PC-3 (cell line): ENCODE results near the gene GABARAP. TPM values are rescaled to one million over a fixed set of nuclear protein-coding genes. Genes with fewer than 3 reads are reported as not detected.
A peak's percentile ranks its signal among the peaks of the same experiment; 100 is the strongest.

ENCODE experiments used
- ATAC-seq: fragments of 200-7000 bp; cut with Tn5 transposase; 2 replicates; pipeline ENCODE4 v1.9.1; 2020; ENCODE audit warnings: mild to moderate bottlenecking, moderate library complexity
- BruUV-seq: library from RNA; stranded (reverse); fragments of 400-500 nt; replicated peaks from 2 replicates; lab custom pipeline; 2021; lab: Mats Ljungman, UMichigan
- CTCF ChIA-PET: fragments of 300-600 bp; sonication (Branson Sonifier 250); formaldehyde crosslinking; loops from one replicate; lab custom pipeline; 2022; ENCODE audit warnings: antibody characterized with exemption; lab: Charles Lee
- POLR2A ChIA-PET: fragments of 300-600 bp; sonication (Branson Sonifier 250); formaldehyde crosslinking; loops from one replicate; lab custom pipeline; 2022; ENCODE audit warnings: antibody characterized with exemption; ENCODE audit not compliant: unreplicated experiment; lab: Charles Lee
- DNase-seq: peaks from one replicate; pipeline ENCODE4 v3.0.0-alpha.2; 2015
- H2AFZ ChIP-seq: fragments of 300-600 bp; sonication (generic); 2 replicates; pipeline ENCODE4 v1.6.0; 2016; ENCODE audit warnings: antibody characterized with exemption, low read length
- H3F3A ChIP-seq: fragments of 300-600 bp; sonication (generic); one replicate; pipeline ENCODE4 v1.6.0; 2017; ENCODE audit warnings: antibody characterized with exemption, low read length, control low read depth, mild to moderate bottlenecking; ENCODE audit not compliant: unreplicated experiment
- H3K27ac ChIP-seq: fragments of 300-600 bp; sonication (generic); 2 replicates; pipeline ENCODE4 v1.5.1; 2016; ENCODE audit warnings: mild to moderate bottlenecking, low read length
- H3K27me3 ChIP-seq: fragments of 300-600 bp; sonication (generic); 2 replicates; pipeline ENCODE4 v1.6.1; 2016; ENCODE audit warnings: low read length, mixed read lengths
- H3K36me3 ChIP-seq: fragments of 300-600 bp; sonication (generic); 2 replicates; pipeline ENCODE4 v1.6.1; 2016; ENCODE audit warnings: low read depth, mixed run types, low read length, mixed read lengths
- H3K4me1 ChIP-seq: fragments of 300-600 bp; sonication (generic); 2 replicates; pipeline ENCODE4 v1.5.1; 2016; ENCODE audit warnings: low read length; ENCODE audit not compliant: insufficient read depth
- H3K4me2 ChIP-seq: fragments of 300-600 bp; sonication (generic); 2 replicates; pipeline ENCODE4 v1.6.0; 2016; ENCODE audit warnings: low read length
- H3K4me3 ChIP-seq: fragments of 300-600 bp; sonication (generic); 2 replicates; pipeline ENCODE4 v1.5.1; 2016; ENCODE audit warnings: mild to moderate bottlenecking, low read length, mixed read lengths
- H3K79me2 ChIP-seq: fragments of 300-600 bp; sonication (generic); 2 replicates; pipeline ENCODE4 v1.6.1; 2017; ENCODE audit warnings: low read length, mixed read lengths
- H3K9ac ChIP-seq: fragments of 300-600 bp; sonication (generic); 2 replicates; pipeline ENCODE4 v1.6.0; 2016; ENCODE audit warnings: mild to moderate bottlenecking, low read length
- H3K9me2 ChIP-seq: fragments of 300-600 bp; sonication (generic); replicated peaks from 2 replicates; pipeline ENCODE4 v1.6.1; 2016; ENCODE audit warnings: mixed run types, low read length, mixed read lengths
- H3K9me3 ChIP-seq: fragments of 300-600 bp; sonication (generic); 2 replicates; pipeline ENCODE4 v1.6.1; 2016; ENCODE audit warnings: low read length, mixed read lengths
- H4K20me1 ChIP-seq: fragments of 300-600 bp; sonication (generic); 2 replicates; pipeline ENCODE4 v1.6.1; 2016; ENCODE audit warnings: low read length, mixed read lengths
- EZH2 ChIP-seq: fragments of 300-600 bp; sonication (generic); IDR thresholded peaks from one replicate; pipeline ENCODE4 v1.6.1; 2017; ENCODE audit warnings: antibody characterized with exemption, mild to moderate bottlenecking, low read length; ENCODE audit not compliant: unreplicated experiment
- EZH2phosphoT487 ChIP-seq: fragments of 300-600 bp; sonication (generic); IDR thresholded peaks from 2 replicates; pipeline ENCODE4 v1.6.1; 2018; ENCODE audit warnings: mild to moderate bottlenecking, antibody characterized with exemption, low read length, borderline replicate concordance
- intact Hi-C: fragments of 100-400 bp; cut with micrococcal nuclease; formaldehyde crosslinking; loops from 2 replicates; pipeline ENCODE4 v1.9.0; 2023
- total RNA-seq: library from RNA; depleted of rRNA; stranded (reverse); fragments of >200 nt; gene quantifications from 2 replicates; pipeline ENCODE4 v1.2.3, GENCODE V29; 2014
- TF ChIP-seq, protein P1 (sequence below): fragments of 300-600 bp; sonication (generic); conservative IDR thresholded peaks from 2 replicates; pipeline ENCODE4 v1.5.1; 2017; ENCODE audit warnings: antibody characterized with exemption, low read depth, mild to moderate bottlenecking, low read length

Gene GABARAP
- total RNA-seq, 1 experiment from 2014 or later, result 103 TPM

GRCh38 chr17:7281953-7282751, 39.9 kb upstream of the GABARAP start:
- H3K4me3 ChIP-seq, result peak overlapping the region; percentile 71
- H3F3A ChIP-seq, result no peaks in the 10 kb centered on the region
- peaks cover 10% of the 10 kb centered on the region for H3K4me1 ChIP-seq
- no peak overlapping the region for H3K27ac ChIP-seq
- DNase-seq (no peak), ATAC-seq (no peak)
- no peaks in the 10 kb centered on the region for H3K9me3 ChIP-seq
- peak overlapping the region; percentile 72; the same call in 1 of the 2 replicates for H2AFZ ChIP-seq
- no peaks in the 10 kb centered on the region for H3K79me2 ChIP-seq
- intact Hi-C loops, result loop anchor here (1.0 to 2.0 kb wide), 3 partner anchors 14 to 29 kb away; partner anchors contain the start of gene ELP5
- H3K4me2 ChIP-seq, result peak overlapping the region; percentile 100
- TF ChIP-seq EZH2 (no peak), EZH2phosphoT487 (no peak)
- TF ChIP-seq, protein P1, sequence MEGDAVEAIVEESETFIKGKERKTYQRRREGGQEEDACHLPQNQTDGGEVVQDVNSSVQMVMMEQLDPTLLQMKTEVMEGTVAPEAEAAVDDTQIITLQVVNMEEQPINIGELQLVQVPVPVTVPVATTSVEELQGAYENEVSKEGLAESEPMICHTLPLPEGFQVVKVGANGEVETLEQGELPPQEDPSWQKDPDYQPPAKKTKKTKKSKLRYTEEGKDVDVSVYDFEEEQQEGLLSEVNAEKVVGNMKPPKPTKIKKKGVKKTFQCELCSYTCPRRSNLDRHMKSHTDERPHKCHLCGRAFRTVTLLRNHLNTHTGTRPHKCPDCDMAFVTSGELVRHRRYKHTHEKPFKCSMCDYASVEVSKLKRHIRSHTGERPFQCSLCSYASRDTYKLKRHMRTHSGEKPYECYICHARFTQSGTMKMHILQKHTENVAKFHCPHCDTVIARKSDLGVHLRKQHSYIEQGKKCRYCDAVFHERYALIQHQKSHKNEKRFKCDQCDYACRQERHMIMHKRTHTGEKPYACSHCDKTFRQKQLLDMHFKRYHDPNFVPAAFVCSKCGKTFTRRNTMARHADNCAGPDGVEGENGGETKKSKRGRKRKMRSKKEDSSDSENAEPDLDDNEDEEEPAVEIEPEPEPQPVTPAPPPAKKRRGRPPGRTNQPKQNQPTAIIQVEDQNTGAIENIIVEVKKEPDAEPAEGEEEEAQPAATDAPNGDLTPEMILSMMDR, result no peak
- no peaks in the 10 kb centered on the region for H3K9me2 ChIP-seq
- CTCF ChIA-PET, result interaction anchor here (0.6 to 1.2 kb wide), 2 partner anchors 10 to 14 kb away, joined by 3 read pairs; no protein-coding TSS in a partner anchor
- no peaks in the 10 kb centered on the region for H3K36me3 ChIP-seq
- POLR2A ChIA-PET, result no interaction called here
- H3K27me3 ChIP-seq, result no peaks in the 10 kb centered on the region
- no TSS peak for BruUV-seq
- H3K9ac ChIP-seq, result no peak overlapping the region
- H4K20me1 ChIP-seq, result no peaks in the 10 kb centered on the region

- Histone ChIP-seq H3K9me2 (no peaks in the 10 kb centered on the region), H3K27me3 (no peaks in the 10 kb centered on the region), H3F3A (no peaks in the 10 kb centered on the region), H3K4me3 (peak within 1 kb of the TSS; percentile 71), H3K9me3 (no peaks in the 10 kb centered on the region), H3K27ac (peak within 1 kb of the TSS; percentile 50), H4K20me1 (no peaks in the 10 kb centered on the region), H3K4me2 (peak within 1 kb of the TSS; percentile 100), H3K36me3 (no peaks in the 10 kb centered on the region), H3K9ac (peak within 1 kb of the TSS; percentile 64), H2AFZ (peak within 1 kb of the TSS; percentile 89), H3K4me1 (peaks cover 10% of the 10 kb centered on the region), H3K79me2 (no peaks in the 10 kb centered on the region)
- TF ChIP-seq EZH2phosphoT487, result no peak
- TF ChIP-seq EZH2, result no peak
- TF ChIP-seq, protein P1, result no peak
- POLR2A ChIA-PET, result interaction anchor here (0.5 kb wide), 1 partner anchor 17 kb away, joined by 5 read pairs; no protein-coding TSS in a partner anchor
- intact Hi-C loops, result loop anchor here (1.0 to 2.0 kb wide), 3 partner anchors 15 to 29 kb away; partner anchors contain the start of gene ELP5
- CTCF ChIA-PET, result interaction anchor here (0.6 to 1.8 kb wide), 5 partner anchors 15 to 48 kb away, joined by 3 to 14 read pairs (median 4); no protein-coding TSS in a partner anchor
- DNase-seq (peak; percentile 95), ATAC-seq (peak; percentile 70)
- no TSS peak for BruUV-seq
Measured at GRCh38 chr17:7281074-7281952, 39.1 kb upstream of the GABARAP start, which contains the start of gene SLC2A4. Gene SLC2A4, plus strand, starts transcription at chr17:7281718. Its CDS starts 217 bp downstream, at chr17:7281935.
